Inferior parietal cortex (tissue), 1 donor: ENCODE measurements around the gene CD33.

Experiments used
- DNase-seq: peaks from one replicate; pipeline ENCODE4 v3.0.0-alpha.2; 2016; ENCODE audit errors: extremely low spot score

The CD33 gene

DNA sequence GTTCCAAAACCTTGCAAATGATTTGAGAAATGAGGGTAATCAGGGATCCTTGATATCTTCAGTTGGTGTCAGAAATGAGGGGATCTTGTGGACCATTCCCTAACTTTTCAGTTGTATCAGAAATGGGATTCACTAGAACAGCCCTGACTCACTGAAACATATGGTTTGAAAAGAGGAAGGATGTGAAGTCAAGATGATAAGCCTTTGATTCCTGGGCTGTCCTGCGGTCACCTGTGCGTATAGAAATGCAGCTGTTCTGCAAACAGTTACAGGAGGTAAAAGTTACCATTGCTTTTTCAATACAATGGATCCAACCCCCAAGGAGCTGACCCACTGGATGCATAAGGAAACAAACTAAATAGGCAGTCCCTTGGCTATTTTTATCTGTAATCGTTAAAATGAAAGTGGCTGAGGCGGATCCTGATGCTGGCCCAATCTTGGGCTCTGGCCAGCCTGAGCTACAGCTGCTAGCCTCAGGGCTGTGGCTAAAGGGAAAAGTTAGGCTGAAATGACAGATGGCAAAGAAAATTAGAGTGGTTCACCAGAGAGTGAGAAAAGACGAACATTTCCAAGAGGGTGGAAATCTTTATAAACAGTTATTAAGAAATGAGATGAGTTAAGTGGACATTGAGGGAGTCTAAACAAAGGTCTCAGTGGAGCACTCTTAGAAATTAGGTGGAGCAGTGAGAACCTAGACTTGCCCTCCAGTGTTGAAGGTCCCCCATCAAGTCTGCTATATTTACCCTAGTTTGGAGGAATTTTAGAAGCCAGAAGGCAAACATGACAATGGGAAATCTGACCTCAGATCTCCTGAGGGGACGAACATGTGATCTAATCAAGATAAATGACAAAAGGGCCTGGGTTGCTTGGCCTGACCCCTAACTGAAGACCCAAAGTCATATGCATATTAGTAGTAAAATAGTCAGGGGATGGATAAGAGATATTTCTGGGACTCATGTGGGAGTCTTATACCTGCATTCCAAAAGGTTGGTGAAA is 33.6 kb downstream of the CD33 start:
- DNase-seq: no peak

DNA sequence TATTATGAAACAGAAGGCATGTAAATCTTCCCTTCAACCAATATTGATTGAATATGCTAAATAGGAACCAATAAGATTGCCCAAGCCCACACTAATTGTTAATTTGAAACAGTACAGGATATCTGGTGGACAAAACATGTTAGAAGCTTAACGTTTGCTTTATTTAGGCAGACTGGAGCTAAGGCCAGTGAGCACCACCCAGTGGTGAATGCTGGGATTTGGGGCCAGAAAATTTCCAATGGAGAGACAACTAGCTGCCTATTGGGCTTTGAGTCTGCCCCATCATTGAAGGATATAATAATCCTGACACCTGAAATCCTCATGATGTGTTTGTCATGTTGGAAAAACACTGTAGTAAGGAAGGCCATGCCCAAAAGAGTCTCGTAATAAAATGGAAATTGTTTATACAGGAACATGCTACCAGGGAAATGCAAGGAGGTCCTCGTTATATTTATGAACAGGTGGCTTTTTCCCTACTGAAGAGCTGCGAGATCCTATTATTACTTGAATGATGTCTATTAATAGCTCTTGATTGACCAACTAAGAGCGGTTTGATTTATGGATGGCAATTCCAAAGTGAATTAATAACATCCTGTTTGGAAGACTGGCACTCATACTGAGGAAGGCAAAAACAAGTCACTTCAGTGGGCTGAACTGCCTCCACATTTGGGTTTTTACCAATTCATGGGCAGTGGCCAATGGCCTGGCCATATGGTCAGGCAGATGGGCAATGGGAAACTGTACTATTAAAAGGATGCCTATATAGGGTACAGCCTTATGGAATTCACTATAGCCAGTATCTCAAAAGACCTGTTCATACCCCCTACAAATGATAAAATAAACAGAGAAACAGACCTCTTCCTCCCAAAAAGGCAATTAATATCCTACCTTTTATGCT is 34.7 kb downstream of the CD33 start:
- DNase-seq: peak; percentile 68

DNA sequence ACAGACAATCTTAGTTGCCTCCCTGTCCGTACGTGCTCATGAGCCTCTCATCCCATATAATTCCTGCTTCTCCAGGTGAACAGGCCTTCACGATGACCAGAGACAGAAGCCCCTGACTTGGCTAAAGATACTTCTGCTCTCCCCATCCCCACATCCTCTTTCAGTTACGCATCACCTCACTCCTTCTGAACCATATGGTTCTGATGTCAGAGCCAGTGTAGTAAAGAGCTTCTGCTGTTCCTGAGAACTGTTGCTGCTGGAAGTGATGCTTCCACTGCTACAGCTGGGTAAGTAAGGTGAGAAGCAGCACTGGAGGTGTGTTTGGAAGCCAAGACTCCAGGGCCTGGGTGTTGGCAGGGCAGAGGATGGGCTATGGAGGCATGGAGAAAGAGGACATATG is 38.9 kb downstream of the CD33 start:
- no peak for DNase-seq

DNA sequence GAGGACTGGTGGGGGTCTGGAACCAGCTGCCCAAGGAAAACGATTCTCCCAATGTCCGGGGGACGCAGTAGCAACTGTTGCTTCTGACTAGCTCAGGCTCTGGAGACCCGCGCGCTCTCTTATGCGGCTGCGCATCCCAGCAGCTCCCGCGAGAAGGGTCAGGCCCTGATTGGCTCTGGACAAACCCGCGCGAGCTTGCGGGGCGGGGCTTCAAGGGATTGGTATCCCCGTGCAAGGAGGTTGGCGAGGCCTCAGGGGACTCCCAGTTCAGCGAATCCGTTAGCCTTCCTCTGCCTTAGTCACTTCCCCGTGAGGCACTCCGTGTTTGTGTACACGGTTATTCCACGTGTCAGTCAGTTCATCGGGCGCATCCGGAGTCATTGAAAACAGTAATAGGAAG is 46.2 kb downstream of the CD33 start:
- no peak for DNase-seq

DNA sequence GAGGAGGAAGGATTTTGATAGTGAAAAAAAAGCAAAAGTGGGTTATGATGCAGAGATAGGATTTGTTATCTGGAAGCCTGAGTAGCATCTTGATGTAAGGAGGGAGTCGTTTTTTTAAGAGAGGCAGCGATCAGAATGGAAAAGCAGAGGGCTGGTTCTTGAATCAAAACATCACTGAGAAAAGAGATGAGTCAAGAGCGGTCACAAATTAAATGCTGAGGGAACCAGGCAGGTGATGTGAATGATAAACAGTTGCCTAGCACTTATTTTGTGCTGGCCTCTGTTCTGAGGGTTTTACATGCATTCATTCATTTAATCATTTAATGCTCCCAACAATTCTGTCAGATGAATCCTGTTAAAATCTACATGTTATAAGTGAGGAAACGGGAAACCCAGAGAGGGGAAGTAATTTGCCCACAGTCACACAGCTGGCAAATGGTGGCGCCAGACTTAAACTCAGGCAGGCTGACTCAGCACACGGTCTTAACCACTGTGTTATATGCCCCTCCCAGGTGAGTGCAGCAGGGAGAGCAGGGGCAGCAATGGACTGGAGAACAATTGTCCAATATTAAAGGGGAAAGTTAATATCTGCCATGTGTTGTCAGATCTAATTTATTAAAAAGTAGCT is 47.4 kb downstream of the CD33 start:
- DNase-seq: no peak

DNA sequence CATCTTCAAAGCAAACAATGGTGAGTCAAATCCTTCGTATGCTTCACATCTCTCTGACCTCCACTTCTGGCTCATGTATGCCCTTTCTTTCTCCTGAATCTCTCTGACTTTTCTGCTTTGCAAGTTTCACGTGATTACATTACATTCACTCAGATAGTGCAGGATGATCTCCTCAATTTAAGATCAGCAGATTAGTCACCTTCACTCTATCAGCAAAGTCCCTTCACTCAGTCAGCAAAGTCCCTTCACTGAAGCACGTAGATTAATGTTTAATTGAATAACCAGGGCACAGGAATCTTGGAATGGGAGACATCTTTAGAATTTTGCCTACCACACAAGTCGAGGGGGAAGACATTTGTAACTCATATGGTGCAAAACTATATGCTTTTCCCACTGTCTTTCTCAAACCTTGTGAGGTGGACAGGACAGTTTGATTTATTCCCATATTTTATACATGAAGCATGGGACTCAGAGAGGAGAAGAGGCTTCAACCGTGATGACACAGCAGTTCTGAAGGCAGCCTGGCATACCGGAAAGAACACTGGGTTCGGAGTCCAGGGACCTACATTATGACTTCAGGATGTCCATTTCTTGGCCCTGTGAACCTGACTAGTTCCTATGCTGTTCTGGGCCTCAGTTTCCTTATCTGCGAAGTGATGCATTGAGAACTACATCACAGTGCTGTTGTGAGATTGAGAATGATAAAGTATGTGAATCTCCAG is 49.3 kb downstream of the CD33 start:
- DNase-seq: no peak

DNA sequence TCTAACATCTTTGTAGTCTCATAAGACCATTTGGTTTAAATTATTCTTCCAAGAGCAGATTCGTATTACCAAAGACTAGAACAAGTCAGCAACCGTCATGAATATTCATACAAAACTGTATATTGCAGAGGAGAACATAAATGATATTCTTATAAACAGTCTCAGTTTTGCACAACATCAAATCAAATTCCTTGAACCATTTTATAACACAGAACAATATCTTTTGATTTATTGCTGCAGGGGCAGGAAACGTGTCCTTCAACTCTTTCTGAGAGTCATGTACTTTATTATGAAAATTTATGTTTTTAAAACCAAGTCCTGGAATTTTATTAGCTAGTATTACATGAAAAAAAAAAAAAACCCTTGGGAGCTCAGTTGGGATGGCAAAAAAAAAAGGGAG is 52.2 kb downstream of the CD33 start:
- no peak for DNase-seq

DNA sequence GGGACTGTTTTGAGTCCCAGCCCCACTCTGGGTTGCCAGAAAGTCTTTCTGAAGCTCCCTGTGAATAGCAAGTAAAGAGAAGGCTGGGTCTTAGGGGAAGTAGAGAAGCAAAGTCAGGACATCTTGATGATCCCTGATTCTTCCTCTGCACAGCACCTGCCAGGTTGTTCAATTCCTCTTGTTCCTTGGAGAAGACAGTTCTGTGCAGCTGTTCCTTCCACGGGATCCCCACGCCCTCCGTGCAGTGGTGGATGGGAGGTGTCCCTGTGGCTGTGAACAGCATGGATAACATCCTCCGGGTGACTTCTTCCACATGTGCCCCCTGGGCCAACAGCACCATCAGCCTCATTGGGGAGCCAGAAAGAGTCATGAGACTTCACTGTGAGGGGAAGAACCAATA is 57.5 kb downstream of the CD33 start:
- no peak for DNase-seq

DNA sequence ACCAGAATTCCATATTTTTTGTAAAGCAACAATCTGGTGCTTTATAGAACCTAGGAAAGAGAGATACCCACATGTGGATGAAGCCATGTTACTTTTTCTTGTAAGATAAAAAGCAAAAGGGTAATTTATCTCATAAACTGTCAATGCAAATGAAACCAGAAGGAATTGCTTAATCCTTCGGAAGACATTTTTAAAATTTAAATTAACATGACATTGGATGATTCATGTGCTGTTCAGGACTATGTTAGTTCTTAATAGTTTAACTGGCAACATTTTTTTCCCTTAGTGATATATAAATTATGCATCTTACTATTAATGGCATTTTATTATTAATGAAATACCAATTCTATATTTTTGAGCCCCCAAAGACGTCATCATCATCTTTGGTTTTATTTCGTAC is 60.8 kb downstream of the CD33 start:
- DNase-seq: no peak
